ENCODE measurements around the gene IGSF21.

The IGSF21 gene

DNA sequence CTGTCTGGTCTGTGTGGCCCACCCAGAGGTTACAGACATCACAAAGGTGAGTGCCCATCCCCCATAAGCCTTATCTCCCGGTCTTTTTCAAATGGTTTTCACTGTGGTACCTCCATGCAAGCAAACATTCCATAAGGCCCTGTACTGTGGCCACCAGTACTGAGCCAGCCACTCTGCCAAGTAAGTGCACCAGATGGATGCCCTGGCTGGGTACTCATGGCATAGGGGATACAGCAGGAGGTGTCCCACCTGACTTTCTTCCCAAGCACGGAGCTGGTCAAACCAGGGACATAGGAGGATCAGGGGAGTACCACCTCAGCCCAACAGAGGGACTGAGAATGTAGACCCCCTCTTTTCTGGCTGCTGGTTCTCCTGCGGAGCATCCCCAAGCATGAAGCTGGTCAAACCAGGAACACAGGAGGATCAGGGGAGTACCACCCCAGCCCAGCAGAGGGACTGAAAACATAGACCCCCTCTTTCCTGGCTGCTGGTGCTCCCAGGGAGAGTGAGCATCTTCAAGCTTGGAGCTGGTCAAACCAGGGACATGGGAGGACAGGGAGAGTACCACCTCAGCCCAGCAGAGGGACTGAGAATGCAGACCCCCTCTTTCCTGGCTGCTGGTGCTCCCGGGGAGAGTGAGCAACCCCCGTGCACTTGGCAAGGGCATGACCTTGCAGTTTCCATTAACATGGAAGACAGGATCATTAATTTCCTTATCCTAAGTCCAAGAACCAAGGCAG lies 291.4 kb downstream of the IGSF21 start:
- Histone ChIP-seq H4K20me1 (ENCODE audit: insufficient read depth, low read length) (no peaks in the 10 kb centered on the region), H3K4me3 (ENCODE audit: low read depth, low read length, poor library complexity, severe bottlenecking) (no peak overlapping the region), H3K36me3 (ENCODE audit: insufficient read depth, low read length) (no peaks in the 10 kb centered on the region), H3K27me3 (ENCODE audit: insufficient read depth, low read length) (no peaks in the 10 kb centered on the region), H3K27ac (ENCODE audit: low read depth, low read length, poor library complexity, severe bottlenecking) (no peak overlapping the region), H2AFZ (ENCODE audit: low read length) (no peak overlapping the region), H3K9ac (ENCODE audit: low read length) (no peak overlapping the region), H3K79me2 (ENCODE audit: insufficient read depth, low read length) (no peaks in the 10 kb centered on the region), H3F3A (ENCODE audit: insufficient read depth, low read length) (no peaks in the 10 kb centered on the region), H3K9me3 (ENCODE audit: low read length) (no peaks in the 10 kb centered on the region), H3K4me1 (ENCODE audit: insufficient read depth, low read length, severe bottlenecking) (no peaks in the 10 kb centered on the region), H3K9me2 (ENCODE audit: low read depth, low read length) (no peaks in the 10 kb centered on the region), H3K4me2 (ENCODE audit: low read length) (no peak overlapping the region)
- TF ChIP-seq, protein P1, sequence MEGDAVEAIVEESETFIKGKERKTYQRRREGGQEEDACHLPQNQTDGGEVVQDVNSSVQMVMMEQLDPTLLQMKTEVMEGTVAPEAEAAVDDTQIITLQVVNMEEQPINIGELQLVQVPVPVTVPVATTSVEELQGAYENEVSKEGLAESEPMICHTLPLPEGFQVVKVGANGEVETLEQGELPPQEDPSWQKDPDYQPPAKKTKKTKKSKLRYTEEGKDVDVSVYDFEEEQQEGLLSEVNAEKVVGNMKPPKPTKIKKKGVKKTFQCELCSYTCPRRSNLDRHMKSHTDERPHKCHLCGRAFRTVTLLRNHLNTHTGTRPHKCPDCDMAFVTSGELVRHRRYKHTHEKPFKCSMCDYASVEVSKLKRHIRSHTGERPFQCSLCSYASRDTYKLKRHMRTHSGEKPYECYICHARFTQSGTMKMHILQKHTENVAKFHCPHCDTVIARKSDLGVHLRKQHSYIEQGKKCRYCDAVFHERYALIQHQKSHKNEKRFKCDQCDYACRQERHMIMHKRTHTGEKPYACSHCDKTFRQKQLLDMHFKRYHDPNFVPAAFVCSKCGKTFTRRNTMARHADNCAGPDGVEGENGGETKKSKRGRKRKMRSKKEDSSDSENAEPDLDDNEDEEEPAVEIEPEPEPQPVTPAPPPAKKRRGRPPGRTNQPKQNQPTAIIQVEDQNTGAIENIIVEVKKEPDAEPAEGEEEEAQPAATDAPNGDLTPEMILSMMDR (IDR thresholded peaks at IDR 0.05; ENCODE audit: low read length) = no peak
- TF ChIP-seq EZH2 (IDR thresholded peaks at IDR 0.05; ENCODE audit: borderline replicate concordance, low read length) = no peak

DNA sequence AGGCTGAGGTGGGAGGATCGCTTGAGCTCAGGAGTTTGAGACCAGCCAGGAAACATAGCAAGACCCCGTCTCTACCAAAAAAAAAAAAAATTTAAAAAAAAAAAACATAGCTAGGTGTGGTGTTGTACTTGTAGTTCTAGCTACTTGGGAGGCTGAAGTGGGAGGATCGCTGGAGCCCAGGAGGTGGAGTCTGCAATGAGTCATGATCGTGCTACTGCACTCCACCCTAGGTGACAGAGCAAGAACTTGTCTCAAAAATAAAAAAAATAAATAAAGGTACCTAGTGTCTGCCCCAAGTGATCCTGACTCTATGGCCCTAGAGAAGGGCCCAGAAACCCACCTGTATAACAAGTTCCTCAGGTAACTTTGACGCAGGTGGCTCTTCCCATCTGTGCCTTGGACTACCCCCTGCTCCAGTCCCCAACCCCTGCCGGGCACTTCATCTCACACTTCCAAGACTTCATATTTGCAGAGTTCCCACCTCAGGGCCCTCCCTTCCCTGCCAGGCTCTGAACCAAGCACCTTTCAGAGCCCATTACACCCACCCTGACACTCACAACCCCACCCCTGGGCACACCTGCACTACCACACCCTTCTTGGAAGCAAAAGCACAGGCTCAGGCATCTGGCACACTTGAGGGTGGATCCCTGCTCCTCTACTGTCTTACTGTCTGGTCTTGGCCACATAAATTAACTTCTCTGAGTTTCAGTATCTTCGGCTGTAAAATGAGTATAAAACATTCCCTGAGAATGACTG lies 292.9 kb downstream of the IGSF21 start:
- no peaks in the 10 kb centered on the region for H3K79me2 ChIP-seq (ENCODE audit: insufficient read depth, low read length)
- H3F3A ChIP-seq (ENCODE audit: insufficient read depth, low read length) = no peaks in the 10 kb centered on the region
- no peak overlapping the region for H3K27ac ChIP-seq (ENCODE audit: low read depth, low read length, poor library complexity, severe bottlenecking)
- H3K27me3 ChIP-seq (ENCODE audit: insufficient read depth, low read length) = no peaks in the 10 kb centered on the region
- H3K9me3 ChIP-seq (ENCODE audit: low read length) = no peaks in the 10 kb centered on the region
- H3K9ac ChIP-seq (ENCODE audit: low read length) = no peak overlapping the region
- TF ChIP-seq EZH2 (IDR thresholded peaks at IDR 0.05; ENCODE audit: borderline replicate concordance, low read length) = no peak
- TF ChIP-seq, protein P1 (IDR thresholded peaks at IDR 0.05; ENCODE audit: low read length) = no peak
- H3K9me2 ChIP-seq (ENCODE audit: low read depth, low read length) = no peaks in the 10 kb centered on the region
- no peak overlapping the region for H3K4me3 ChIP-seq (ENCODE audit: low read depth, low read length, poor library complexity, severe bottlenecking)
- H2AFZ ChIP-seq (ENCODE audit: low read length) = no peak overlapping the region
- H4K20me1 ChIP-seq (ENCODE audit: insufficient read depth, low read length) = no peaks in the 10 kb centered on the region
- H3K4me2 ChIP-seq (ENCODE audit: low read length) = no peak overlapping the region
- no peaks in the 10 kb centered on the region for H3K4me1 ChIP-seq (ENCODE audit: insufficient read depth, low read length, severe bottlenecking)
- H3K36me3 ChIP-seq (ENCODE audit: insufficient read depth, low read length) = no peaks in the 10 kb centered on the region

GRCh38 chr1:18401921-18402320 lies 294.3 kb downstream of the IGSF21 start:
- Histone ChIP-seq H4K20me1 (ENCODE audit: insufficient read depth, low read length) (no peaks in the 10 kb centered on the region), H2AFZ (ENCODE audit: low read length) (no peak overlapping the region), H3K9ac (ENCODE audit: low read length) (no peak overlapping the region), H3K27me3 (ENCODE audit: insufficient read depth, low read length) (no peaks in the 10 kb centered on the region), H3K9me3 (ENCODE audit: low read length) (no peaks in the 10 kb centered on the region), H3K27ac (ENCODE audit: low read depth, low read length, poor library complexity, severe bottlenecking) (no peak overlapping the region), H3K4me2 (ENCODE audit: low read length) (no peak overlapping the region), H3K79me2 (ENCODE audit: insufficient read depth, low read length) (no peaks in the 10 kb centered on the region), H3K9me2 (ENCODE audit: low read depth, low read length) (no peaks in the 10 kb centered on the region), H3F3A (ENCODE audit: insufficient read depth, low read length) (no peaks in the 10 kb centered on the region), H3K4me1 (ENCODE audit: insufficient read depth, low read length, severe bottlenecking) (no peaks in the 10 kb centered on the region), H3K4me3 (ENCODE audit: low read depth, low read length, poor library complexity, severe bottlenecking) (no peak overlapping the region), H3K36me3 (ENCODE audit: insufficient read depth, low read length) (no peaks in the 10 kb centered on the region)
- TF ChIP-seq, protein P1 (IDR thresholded peaks at IDR 0.05; ENCODE audit: low read length) = no peak
- no peak for TF ChIP-seq EZH2 (IDR thresholded peaks at IDR 0.05; ENCODE audit: borderline replicate concordance, low read length)

Measured in OCI-LY1 (cell line).